ENCODE measurements around the gene TBC1D2.

- TF ChIP-seq EZH2 (IDR thresholded peaks at IDR 0.05) (no peak), POLR2AphosphoS5 (IDR thresholded peaks at IDR 0.05; ENCODE audit: borderline replicate concordance, low read depth, low read length) (no peak)
Observed at GRCh38 chr9:98259791-98260190, 4.3 kb upstream of the TBC1D2 start.

Data from SK-N-MC (cell line).